NCI-H128 (cell line): Measurements from ENCODE around the gene LTBP4.
"Not testable (repeated sequence)": the region's sequence is repeated elsewhere in the genome, so short reads cannot be mapped to it uniquely, and the experiment has no call there.

Experiments
- DNase-seq: peaks from one replicate; lab custom pipeline; 2025; ENCODE audit not compliant: unreplicated experiment; lab: John Stamatoyannopoulos, UW

The LTBP4 gene

DNA sequence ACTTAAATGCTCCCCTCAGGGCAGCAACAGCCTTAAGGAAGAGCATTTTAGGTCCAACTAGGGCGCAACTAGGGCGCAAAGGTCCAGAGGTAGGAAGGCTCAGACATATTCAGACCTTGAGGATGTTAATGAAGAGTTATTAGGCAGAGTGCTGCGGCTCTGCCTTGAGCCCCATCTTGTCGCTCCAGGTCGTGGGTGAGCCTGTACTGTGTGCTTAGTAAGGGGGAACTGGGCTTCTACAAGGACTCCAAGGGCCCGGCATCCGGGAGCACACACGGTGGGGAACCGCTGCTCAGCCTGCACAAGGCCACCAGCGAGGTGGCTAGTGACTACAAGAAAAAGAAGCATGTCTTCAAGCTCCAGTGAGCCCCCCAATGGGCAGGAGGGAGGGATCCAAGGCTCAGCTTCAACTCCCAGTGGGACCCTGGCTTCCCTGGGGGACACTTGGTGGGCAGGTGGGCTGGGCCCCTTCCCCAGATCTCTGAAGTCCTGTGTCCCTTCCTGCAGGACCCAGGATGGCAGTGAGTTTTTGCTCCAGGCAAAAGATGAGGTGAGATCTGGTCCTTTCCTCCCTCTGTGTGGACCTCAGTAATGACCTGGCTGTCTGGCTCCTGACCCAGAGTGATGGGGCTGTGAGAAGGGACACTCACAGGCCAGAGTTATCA lies 29.2 kb upstream of the LTBP4 start:
- DNase-seq = no peak

GRCh38 chr19:40575326-40575725 lies 25.8 kb upstream of the LTBP4 start:
- DNase-seq = no peak

DNA sequence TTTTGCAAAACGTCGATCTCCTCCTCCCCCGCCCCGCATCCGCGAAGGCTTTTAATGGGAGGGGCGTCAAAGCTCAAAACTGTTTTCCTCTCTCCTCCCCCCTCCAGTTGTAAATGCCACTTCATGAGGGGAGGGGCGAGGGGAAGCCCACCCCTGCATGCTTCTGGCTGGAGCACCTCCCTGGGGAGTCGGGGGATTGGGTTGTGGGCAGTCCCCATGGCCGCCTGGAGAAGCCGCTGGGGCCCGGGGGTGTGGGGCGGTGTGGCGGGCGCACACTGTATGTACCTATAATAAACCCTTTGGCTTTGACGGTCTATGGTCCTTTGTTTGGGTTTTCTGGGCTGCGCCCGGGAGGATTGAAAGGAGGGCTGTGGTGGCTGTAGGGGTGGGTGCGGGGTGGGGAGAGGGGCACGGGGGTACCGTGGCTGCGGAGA lies 25.0 kb upstream of the LTBP4 start:
- no peak for DNase-seq

DNA sequence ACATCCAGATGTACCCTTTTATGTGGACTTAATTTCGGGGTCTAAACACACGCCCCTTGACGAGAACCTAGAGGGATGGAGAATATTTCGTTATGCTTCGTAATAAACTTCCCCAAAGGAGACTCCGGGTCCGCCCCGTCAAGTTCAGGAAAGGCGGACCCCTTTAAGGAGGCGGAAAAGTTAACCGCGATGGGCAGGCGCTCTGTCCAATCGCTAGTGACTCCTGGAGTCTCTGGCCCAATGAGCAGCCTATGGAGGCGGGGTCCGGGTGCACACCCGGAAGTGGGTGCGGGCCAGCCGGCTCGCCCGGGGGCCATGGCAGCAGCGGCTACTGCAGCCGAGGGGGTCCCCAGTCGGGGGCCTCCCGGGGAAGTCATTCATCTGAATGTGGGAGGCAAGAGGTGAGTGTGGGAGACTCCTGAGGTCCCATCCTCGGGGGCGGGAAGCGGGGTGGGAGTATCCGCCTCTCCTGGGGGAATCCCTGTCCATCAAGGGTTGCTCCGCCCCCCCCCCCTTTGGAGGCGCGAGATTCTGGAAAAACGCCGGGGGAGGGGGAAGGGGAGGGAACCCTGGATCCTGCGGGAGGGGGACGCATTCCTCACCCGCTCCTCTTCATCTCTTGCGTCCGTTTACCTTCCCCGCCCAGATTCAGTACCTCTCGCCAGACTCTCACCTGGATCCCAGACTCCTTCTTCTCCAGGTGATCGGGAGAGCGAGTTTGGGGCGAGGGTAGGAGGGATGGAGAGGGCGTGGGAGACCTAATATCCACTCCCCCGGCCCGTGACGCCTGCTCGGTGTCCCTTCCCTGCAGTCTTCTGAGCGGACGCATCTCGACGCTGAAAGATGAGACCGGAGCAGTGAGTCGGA lies 24.4 kb upstream of the LTBP4 start, which contains the start of gene SHKBP1:
Gene SHKBP1, plus strand, starts transcription at position 289 of the 867 bp plus-strand sequence. Its CDS starts 27 bp downstream, at position 316.
- peak; percentile 88 for DNase-seq

DNA sequence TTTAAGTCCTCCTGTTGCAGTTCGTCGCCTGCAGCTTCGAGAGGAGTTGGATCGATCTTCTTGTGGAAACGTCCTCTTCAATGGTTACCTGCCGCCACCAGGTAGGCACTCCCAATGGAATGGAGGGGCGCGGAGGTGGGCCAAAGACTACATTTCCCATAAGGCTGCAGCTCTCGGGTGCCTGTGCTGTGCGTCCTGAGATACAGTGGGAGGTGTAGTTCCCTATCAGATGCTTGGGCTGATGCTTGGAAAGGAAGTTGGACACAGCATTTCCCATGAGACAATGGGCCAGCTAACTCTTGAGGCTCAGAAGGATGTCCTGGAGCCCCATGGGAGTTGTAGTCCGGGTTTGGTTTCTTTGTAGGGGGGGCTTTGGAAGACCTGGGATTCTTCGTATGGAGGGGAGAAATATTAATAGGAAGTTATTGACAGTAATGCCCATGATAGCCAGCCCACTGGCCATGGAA lies 22.7 kb upstream of the LTBP4 start:
- DNase-seq = no peak

GRCh38 chr19:40580619-40581018 lies 20.6 kb upstream of the LTBP4 start:
- DNase-seq = no peak

DNA sequence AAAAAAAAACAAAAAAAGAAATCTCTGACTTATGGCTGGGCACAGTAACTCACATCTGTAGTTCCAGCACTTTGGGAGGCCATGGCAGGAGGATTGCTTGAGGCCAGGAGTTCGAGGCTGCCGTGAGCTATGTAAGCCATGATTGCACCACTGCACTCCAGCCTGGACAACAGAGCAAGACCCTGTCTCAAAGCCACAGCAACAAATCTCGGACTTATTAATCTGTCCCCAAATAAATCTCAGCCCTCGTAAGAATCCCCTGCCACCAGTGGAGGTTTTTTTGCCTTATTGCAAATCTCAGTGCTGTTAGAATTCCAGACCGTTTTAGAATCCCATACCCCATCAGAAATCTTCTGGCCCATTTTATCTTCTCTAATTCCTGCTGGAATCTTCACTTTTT lies 19.6 kb upstream of the LTBP4 start:
- no peak for DNase-seq

- no peak for DNase-seq
Measured at GRCh38 chr19:40582467-40582866, 18.7 kb upstream of the LTBP4 start.

DNA sequence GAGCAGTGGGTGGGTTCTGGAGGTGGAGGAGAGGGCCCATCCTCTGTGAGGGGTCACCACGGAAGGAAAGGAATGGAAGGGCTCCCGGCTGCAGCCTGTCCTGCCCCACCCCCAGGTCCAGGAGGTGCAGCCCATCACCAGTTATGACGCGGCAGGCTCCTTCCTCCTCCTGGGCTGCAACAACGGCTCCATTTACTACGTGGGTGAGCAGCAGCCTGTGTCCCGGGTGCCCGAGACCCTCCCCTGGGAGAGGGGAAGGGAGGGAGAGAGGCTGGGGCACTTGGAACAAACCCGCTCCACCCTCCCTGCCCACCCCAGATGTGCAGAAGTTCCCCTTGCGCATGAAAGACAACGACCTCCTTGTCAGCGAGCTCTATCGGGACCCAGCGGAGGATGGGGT lies 17.9 kb upstream of the LTBP4 start:
- DNase-seq = no peak

DNA sequence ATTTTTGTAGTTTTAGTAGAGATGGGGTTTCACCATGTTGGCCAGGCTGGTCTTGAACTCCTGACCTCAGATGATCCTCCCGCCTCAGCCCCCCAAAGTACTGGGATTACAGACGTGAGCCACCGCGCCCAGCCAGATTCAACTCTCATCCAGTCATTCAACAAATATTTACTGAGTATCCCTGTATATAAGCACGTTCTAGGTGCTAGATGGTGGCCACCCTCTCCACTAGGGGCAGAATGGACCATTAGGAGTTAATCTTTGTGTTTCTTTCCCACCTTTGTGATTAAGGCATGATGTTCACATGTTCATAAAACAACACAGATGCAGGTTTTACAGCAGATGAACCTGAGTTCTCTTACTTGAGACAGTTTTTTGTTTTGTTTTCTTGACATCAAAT lies 17.2 kb upstream of the LTBP4 start:
- no peak for DNase-seq

- DNase-seq = no peak
Measured at GRCh38 chr19:40585241-40585981, 15.8 kb upstream of the LTBP4 start.

- DNase-seq = no peak
Measured at GRCh38 chr19:40585982-40586422, 15.2 kb upstream of the LTBP4 start.

DNA sequence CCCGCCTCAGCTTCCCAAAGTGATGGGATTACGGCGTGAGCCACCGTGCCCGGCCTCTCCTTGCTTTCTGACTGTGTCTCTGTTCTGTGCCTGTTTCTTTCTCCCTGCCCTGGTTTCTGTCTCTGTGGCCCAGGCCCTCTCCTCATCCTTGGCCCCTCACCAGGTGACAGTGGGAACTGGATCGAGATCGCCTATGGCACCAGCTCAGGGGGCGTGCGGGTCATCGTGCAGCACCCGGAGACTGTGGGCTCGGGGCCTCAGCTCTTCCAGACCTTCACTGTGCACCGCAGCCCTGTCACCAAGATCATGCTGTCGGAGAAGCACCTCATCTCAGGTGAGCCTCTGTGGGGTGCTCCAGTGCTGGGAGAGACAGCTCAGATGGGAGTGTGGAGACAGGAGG lies 14.6 kb upstream of the LTBP4 start:
- no peak for DNase-seq

DNA sequence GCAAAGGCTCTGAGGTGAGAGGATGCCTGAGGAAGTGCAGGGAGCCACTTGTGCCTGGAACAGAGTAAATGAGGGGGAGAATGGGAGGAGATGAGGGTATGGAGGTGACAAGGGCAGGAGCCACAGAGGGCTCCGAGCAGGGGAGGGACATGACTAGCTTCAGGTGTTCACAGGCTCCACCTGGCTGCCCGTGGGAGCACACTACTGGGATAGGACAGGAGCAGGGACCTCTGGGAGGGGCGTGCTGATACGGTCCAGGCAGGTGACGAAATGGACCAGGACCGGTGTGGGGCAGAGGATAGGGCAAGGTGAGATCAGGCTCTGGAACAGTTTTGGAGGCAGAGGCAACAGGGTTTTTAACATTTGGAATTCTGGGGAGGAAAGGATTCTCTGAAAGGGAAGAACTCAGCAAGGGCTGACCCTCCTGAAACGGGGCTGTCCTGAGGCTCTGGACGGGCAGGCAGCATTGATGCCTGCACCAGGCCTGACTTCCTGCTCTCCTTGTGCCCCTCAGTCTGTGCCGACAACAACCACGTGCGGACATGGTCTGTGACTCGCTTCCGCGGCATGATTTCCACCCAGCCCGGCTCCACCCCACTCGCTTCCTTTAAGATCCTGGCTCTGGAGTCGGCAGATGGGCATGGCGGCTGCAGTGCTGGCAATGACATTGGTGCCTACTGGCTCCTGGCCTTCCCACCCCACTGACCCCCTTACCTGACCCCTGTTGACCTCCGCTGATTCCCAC lies 12.9 kb upstream of the LTBP4 start:
- no peak for DNase-seq

- no peak for DNase-seq
Measured at GRCh38 chr19:40588926-40589569, 12.1 kb upstream of the LTBP4 start.

DNA sequence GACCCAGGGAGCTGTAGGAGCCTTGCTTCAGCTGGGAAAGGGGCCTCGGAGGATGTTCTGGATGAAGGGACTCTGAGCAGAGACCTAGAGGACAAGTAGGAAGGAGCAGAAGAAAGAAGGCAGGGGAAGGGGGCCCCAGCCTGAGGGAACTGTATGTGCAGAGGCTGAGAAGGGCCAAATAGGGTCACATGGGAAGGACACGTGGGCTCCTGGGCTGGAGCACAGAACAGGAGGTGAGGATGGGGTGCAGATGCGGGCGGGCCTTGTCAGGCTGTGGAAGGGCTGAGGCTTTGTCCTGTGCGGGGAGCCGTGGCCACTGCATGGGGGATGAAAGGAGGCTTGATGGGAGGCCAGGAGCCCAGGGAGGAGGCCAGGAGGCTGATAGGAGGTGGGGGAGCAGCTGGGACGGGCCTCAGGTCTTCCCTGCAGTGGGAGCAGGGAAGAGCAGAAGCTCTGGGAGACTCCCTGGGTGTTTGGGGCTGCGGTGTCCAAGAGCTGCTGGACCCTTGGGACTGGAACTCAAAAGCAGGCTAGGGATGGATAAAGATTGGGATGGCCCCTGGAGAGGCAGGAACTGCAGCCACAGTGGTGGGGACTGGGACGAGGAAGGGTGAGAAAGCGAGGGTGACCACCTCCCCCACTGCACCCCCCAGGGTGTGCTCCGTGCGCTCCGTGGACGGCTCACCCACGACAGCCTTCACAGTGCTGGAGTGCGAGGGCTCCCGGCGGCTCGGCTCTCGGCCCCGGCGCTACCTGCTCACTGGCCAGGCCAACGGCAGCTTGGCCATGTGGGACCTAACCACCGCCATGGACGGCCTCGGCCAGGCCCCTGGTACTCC lies 11.4 kb upstream of the LTBP4 start:
- DNase-seq = no peak

DNA sequence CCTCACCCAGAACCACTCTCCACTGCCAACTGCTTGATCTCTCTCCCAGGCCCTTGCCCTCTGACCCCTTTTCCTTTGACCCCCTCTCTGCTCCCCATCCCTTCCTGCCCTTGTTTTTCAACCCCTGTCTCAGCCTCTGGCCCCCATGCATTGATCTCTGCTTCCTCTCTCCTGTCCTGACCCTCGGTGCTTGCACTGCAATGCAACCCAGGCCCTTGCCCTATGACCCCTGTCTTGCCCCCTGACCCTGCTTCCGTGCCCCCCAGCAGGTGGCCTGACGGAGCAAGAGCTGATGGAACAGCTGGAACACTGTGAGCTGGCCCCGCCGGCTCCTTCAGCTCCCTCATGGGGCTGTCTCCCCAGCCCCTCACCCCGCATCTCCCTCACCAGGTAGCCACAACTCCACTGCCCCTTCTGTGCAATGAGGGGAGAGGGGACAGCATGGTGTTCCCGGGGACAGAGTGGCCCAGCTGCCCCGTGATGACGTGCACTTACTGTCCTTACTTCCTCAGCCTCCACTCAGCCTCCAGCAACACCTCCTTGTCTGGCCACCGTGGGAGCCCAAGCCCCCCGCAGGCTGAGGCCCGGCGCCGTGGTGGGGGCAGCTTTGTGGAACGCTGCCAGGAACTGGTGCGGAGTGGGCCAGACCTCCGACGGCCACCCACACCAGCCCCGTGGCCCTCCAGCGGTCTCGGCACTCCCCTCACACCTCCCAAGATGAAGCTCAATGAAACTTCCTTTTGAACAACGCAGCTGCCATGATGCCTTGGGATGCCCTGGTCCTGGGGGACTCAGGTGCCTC lies 10.5 kb upstream of the LTBP4 start:
- DNase-seq = no peak

DNA sequence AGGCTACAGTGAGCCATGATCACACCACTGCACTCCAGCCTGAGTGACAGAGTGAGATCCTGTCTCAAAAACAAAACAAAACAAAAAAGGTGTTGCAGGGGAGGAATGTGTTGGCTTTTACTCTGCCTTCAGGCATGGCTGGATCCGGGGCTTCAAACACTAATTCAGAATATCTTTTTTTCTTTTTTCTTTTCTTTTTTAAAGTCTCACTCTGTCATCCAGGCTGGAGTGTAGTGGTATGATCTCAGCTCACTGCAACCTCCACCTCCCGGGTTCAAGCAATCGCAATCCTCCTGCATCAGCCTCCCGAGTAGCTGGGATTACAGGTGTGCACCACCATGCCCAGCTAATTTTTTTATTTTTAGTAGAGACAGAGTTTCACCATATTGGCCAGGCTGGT lies 9.4 kb upstream of the LTBP4 start:
- not testable (repeated sequence) for DNase-seq

DNA sequence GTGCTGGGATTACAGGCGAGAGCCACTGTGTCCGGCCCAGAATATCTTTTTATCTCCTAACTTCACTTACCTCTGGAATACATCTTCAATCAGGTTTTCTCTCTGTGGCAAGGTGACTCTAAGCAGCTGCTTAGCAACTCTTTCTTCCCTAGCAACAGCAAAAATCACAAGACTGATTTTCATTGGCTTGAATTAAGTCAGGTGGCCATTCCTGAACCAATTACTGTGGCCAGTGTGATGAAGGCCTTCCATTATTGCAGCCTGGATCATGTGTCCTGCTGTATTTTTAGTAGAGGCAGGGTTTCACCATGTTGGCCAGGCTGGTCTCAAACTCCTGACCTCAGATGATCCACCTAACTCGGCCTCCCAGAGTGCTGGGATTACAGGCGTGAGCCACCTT lies 9.0 kb upstream of the LTBP4 start:
- DNase-seq = no peak
